Prostate gland (tissue), 2 donors: Measurements from ENCODE around the gene BCR.

Experiments used
- CTCF ChIP-seq, 4 experiments: fragments of 200-600 bp in 2 of 4; fragments of 450-650 bp in 2 of 4; sonication (generic) in 2 of 4; IDR thresholded peaks; 1 replicate in 3 of 4; 2 replicates in 1 of 4; pipeline ENCODE4 v1.5.1; 2016 to 2019; ENCODE audit warnings: antibody characterized with exemption in 4 of 4, mild to moderate bottlenecking in 2 of 4, moderate library complexity in 2 of 4
- POLR2A ChIP-seq: fragments of 450-650 bp; IDR thresholded peaks from one replicate; pipeline ENCODE4 v1.6.1; 2016; ENCODE audit warnings: antibody characterized with exemption, mild to moderate bottlenecking

GRCh38 chr22:23325183-23325582 is 144.9 kb downstream of the BCR start:
- TF ChIP-seq CTCF (IDR thresholded peaks at IDR 0.05) (no peak), POLR2A (no peak)
